Measurements from ENCODE around the gene SEC14L5. TPM values are rescaled to one million over a fixed set of nuclear protein-coding genes. Genes with fewer than 3 reads are reported as not detected.

Gene SEC14L5
- total RNA-seq, 1 donor from 2014 or later: 5.7 TPM

DNA sequence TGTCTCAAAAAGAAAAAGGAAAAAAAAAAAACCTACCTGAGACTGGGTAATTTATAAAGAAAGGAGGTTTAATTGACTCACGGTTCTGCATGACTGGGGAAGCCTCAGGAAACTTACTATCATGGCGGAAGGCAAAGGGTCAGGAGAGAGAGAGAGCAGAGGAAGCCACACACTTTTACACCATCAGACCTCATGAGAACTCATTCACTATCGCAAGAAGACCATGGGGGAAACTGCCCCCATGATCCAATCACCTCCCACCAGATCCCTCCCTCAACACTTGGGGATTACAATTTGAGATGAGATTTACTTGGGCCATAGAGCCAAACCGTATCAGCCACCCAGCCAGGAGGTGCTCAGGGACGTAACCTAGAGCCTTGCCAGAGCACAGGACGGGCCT lies 54.8 kb downstream of the SEC14L5 start:
- Histone ChIP-seq H3K36me3 (no peaks in the 10 kb centered on the region), H3K4me1 (no peaks in the 10 kb centered on the region), H3K27me3 (no peaks in the 10 kb centered on the region), H3K9me3 (no peaks in the 10 kb centered on the region), H3K27ac (no peak overlapping the region), H3K4me3 (no peak overlapping the region)
- intact Hi-C loops (cut with DNase I): no loop called here
- TF ChIP-seq, protein P1, sequence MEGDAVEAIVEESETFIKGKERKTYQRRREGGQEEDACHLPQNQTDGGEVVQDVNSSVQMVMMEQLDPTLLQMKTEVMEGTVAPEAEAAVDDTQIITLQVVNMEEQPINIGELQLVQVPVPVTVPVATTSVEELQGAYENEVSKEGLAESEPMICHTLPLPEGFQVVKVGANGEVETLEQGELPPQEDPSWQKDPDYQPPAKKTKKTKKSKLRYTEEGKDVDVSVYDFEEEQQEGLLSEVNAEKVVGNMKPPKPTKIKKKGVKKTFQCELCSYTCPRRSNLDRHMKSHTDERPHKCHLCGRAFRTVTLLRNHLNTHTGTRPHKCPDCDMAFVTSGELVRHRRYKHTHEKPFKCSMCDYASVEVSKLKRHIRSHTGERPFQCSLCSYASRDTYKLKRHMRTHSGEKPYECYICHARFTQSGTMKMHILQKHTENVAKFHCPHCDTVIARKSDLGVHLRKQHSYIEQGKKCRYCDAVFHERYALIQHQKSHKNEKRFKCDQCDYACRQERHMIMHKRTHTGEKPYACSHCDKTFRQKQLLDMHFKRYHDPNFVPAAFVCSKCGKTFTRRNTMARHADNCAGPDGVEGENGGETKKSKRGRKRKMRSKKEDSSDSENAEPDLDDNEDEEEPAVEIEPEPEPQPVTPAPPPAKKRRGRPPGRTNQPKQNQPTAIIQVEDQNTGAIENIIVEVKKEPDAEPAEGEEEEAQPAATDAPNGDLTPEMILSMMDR (IDR thresholded peaks at IDR 0.05): no peak
- no peak for DNase-seq (ENCODE audit: low spot score in 2 of 2)

DNA sequence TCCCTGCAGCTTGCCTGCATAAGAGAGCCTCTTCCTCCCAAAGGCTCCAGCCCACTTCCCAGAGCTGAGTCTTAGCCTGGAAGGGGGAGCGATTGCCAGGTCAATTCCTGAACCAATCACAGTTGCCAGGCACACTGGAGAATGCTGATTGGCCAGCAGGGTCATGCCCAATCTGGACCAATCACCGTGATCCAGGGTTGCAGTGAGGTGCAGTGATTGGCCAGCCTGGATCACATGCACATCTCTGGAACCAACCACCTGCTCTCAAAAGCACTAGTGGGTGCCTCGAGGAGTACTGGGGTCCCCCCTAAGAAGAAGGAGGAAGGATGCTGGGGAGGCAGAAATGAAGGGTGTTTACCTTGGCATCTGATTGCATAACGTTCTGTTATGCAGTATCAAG lies 57.2 kb downstream of the SEC14L5 start:
- Histone ChIP-seq H3K27me3 (no peaks in the 10 kb centered on the region), H3K9me3 (no peaks in the 10 kb centered on the region), H3K36me3 (no peaks in the 10 kb centered on the region), H3K4me3 (no peak overlapping the region), H3K4me1 (no peaks in the 10 kb centered on the region), H3K27ac (no peak overlapping the region)
- intact Hi-C loops (cut with DNase I): no loop called here
- TF ChIP-seq, protein P1 (IDR thresholded peaks at IDR 0.05): no peak
- DNase-seq (ENCODE audit: low spot score in 2 of 2): no peak

DNA sequence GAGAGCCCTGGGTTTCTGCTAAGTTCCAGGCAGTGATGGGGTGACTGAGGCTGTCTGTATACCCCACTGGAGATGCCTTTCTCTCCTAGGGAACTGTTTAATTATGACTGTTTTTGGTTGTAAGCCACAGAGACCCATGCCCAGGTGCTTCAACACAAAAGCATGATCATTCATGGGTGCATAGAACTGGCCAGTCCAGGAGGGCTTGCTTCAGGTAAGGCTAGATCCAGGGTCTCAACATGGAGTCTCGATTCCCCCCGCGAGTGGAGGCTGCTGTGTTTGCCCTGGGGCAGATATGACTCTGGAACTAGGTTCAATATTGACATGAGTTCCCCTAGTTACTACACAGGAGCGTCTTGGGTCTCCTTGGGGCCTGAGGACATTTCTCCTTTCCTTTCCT lies 57.8 kb downstream of the SEC14L5 start:
- TF ChIP-seq, protein P1 (IDR thresholded peaks at IDR 0.05): no peak
- no peaks in the 10 kb centered on the region for H3K36me3 ChIP-seq
- no peak overlapping the region for H3K4me3 ChIP-seq
- DNase-seq (ENCODE audit: low spot score in 2 of 2): no peak
- no peaks in the 10 kb centered on the region for H3K4me1 ChIP-seq
- intact Hi-C loops (cut with DNase I): no loop called here
- no peak overlapping the region for H3K27ac ChIP-seq
- no peaks in the 10 kb centered on the region for H3K27me3 ChIP-seq
- no peaks in the 10 kb centered on the region for H3K9me3 ChIP-seq

DNA sequence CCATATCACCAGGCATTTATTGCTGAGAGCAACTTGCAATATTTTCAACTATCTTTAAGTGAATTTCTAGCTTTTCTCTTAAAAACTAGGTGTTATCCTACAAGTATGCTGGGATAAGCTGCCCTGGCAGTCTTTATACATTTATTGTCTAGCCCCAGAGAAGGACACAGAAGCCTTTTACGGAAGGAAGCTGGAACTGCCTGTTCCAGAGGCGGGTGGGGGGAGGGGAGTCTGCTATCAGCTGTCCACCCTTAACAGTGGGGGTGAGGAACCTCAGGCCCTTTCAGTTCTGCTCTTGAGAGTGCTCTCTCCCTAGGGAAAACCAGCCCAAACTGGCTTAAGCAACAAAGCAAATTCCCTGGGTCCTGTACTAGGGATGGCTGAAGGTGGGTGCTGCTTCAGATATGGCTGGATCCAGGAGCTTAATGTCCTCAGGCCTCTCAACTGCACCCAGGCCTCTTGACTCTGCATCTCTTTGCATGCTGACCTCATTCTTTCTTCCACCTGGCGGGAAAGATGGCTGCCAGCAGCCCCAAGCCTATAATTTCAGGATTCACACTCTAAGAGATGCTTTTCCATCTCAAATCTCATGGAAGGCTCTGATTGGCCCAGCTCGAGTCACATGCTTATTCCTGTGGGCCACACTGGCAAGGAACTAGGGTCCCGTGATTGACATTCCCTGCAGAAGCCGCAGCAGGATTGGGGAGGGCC lies 59.0 kb downstream of the SEC14L5 start:
- H3K4me1 ChIP-seq: no peaks in the 10 kb centered on the region
- TF ChIP-seq, protein P1 (IDR thresholded peaks at IDR 0.05): no peak
- no peaks in the 10 kb centered on the region for H3K9me3 ChIP-seq
- H3K27ac ChIP-seq: no peak overlapping the region
- intact Hi-C loops (cut with DNase I): no loop called here
- H3K27me3 ChIP-seq: no peaks in the 10 kb centered on the region
- DNase-seq (ENCODE audit: low spot score in 2 of 2): no peak
- H3K36me3 ChIP-seq: no peaks in the 10 kb centered on the region
- H3K4me3 ChIP-seq: no peak overlapping the region

DNA sequence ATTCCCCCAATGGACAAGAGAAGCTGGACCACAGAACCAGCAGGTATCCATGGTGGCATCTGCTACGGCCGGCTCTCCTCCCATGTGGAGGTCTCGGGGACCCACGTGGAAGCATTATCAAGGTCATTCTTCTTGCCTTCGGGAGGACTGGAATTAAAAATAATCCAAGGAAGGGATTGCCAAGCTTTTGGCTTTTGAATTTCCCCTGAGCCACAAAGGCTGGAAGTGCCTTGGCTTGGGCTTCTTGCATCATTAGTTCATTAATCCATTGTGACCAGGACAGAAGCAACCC lies 59.5 kb downstream of the SEC14L5 start:
- Histone ChIP-seq H3K27ac (no peak overlapping the region), H3K4me1 (no peaks in the 10 kb centered on the region), H3K4me3 (no peak overlapping the region), H3K27me3 (no peaks in the 10 kb centered on the region), H3K36me3 (no peaks in the 10 kb centered on the region), H3K9me3 (no peaks in the 10 kb centered on the region)
- TF ChIP-seq, protein P1 (IDR thresholded peaks at IDR 0.05): no peak
- DNase-seq (ENCODE audit: low spot score in 2 of 2): no peak
- intact Hi-C loops (cut with DNase I): no loop called here

DNA sequence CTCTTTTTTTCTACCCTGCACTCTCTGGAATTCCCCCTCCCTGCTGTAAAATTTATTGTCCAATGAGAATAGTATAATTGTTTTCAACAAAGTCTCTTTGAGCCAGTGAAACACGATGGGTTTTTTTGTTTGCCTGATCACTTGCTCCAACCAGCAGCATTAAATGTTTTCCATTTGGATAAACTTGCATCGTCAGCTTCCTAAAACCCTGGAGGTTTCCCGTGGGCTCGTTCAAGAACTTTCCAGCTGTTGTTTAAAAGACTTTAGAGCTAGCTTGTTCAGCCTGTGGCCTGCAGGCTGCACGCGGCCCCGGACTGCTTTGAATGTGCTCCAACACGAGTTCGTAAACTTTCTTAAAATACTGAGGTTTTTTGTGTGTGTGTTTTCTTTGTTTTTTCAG lies 60.7 kb downstream of the SEC14L5 start:
- Histone ChIP-seq H3K27ac (no peak overlapping the region), H3K9me3 (no peaks in the 10 kb centered on the region), H3K4me1 (no peaks in the 10 kb centered on the region), H3K36me3 (no peaks in the 10 kb centered on the region), H3K27me3 (no peaks in the 10 kb centered on the region), H3K4me3 (no peak overlapping the region)
- DNase-seq (ENCODE audit: low spot score in 2 of 2): no peak
- TF ChIP-seq, protein P1 (IDR thresholded peaks at IDR 0.05): no peak
- intact Hi-C loops (cut with DNase I): no loop called here
